GM12864 (cell line): Measurements from ENCODE around the gene LARP4B.

Experiments used
- DNase-seq: peaks from one replicate; pipeline ENCODE4 v3.0.0-alpha.2; 2011; ENCODE audit warnings: low read depth
- H3K4me3 ChIP-seq: 2 replicates; pipeline ENCODE4 v1.5.1; 2011; ENCODE audit warnings: mild to moderate bottlenecking, low read depth, low read length, control low read depth
- CTCF ChIP-seq: IDR thresholded peaks from 2 replicates; pipeline ENCODE4 v1.5.1; 2011; ENCODE audit warnings: low read depth, mild to moderate bottlenecking, moderate library complexity, low read length, control low read depth, inconsistent platforms; ENCODE audit errors: missing control alignments

The LARP4B gene

GRCh38 chr10:850093-850492 is 81.4 kb downstream of the LARP4B start:
- H3K4me3 ChIP-seq = no peak overlapping the region

GRCh38 chr10:847868-848267 is 83.6 kb downstream of the LARP4B start:
- DNase-seq = no peak
- TF ChIP-seq CTCF = no peak
- no peak overlapping the region for H3K4me3 ChIP-seq

More at GRCh38 chr10:850093-850492, 81.4 kb downstream of the LARP4B start:
- no peak for DNase-seq
- TF ChIP-seq CTCF = no peak

- no peak overlapping the region for H3K4me3 ChIP-seq
- DNase-seq = no peak
- no peak for TF ChIP-seq CTCF
Measured at GRCh38 chr10:846126-846685, 85.3 kb downstream of the LARP4B start.

- no peak for TF ChIP-seq CTCF
- no peak for DNase-seq
Measured at GRCh38 chr10:845526-845925, 86.0 kb downstream of the LARP4B start.

GRCh38 chr10:844552-844951 is 87.0 kb downstream of the LARP4B start:
- H3K4me3 ChIP-seq = no peak overlapping the region
- DNase-seq = no peak
- TF ChIP-seq CTCF = no peak

More at GRCh38 chr10:845526-845925, 86.0 kb downstream of the LARP4B start:
- H3K4me3 ChIP-seq = no peak overlapping the region

- no peak overlapping the region for H3K4me3 ChIP-seq
- DNase-seq = no peak
- TF ChIP-seq CTCF = no peak
Measured at GRCh38 chr10:843703-844102, 87.8 kb downstream of the LARP4B start.

GRCh38 chr10:842795-843194 is 88.7 kb downstream of the LARP4B start:
- TF ChIP-seq CTCF = no peak
- no peak overlapping the region for H3K4me3 ChIP-seq
- no peak for DNase-seq
